Body of pancreas (tissue), 4 donors: Measurements from ENCODE around the gene AGBL3.

Source experiments
- POLR2A ChIP-seq, 3 donors: fragments of 450-650 bp; IDR thresholded peaks; one replicate each; pipeline ENCODE4 v1.6.1; 2016; ENCODE audit warnings: antibody characterized with exemption in 3 of 3, mild to moderate bottlenecking in 2 of 3
- TF ChIP-seq, protein P1 (sequence below), 7 experiments: fragments of 450-650 bp in 4 of 7; fragments of 200-600 bp in 3 of 7; sonication (generic) in 3 of 7; IDR thresholded peaks; one replicate each; pipeline ENCODE4 v1.5.1; 2016 to 2019; ENCODE audit warnings: antibody characterized with exemption in 7 of 7

DNA sequence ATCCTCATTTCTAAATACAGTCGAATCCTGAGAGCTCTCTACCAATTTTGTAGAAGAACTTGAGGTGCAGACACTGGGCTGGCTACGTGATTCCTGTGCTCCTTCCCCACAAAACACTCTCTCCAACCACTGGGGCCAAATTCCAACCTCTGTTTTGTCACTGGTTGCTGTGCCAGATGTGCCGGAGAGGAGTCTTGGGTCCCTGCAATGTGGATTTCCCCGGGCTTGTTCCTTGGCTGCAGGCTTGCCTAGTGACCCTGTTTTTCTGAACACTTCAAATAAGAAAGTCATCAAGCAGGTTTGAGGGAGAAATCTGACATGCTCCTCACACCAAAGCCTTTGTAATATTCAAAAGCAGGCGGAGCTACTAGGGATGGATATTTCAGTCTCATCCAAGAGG lies 44.4 kb upstream of the AGBL3 start:
- no peak for TF ChIP-seq POLR2A (IDR thresholded peaks at IDR 0.05)
- TF ChIP-seq, protein P1, sequence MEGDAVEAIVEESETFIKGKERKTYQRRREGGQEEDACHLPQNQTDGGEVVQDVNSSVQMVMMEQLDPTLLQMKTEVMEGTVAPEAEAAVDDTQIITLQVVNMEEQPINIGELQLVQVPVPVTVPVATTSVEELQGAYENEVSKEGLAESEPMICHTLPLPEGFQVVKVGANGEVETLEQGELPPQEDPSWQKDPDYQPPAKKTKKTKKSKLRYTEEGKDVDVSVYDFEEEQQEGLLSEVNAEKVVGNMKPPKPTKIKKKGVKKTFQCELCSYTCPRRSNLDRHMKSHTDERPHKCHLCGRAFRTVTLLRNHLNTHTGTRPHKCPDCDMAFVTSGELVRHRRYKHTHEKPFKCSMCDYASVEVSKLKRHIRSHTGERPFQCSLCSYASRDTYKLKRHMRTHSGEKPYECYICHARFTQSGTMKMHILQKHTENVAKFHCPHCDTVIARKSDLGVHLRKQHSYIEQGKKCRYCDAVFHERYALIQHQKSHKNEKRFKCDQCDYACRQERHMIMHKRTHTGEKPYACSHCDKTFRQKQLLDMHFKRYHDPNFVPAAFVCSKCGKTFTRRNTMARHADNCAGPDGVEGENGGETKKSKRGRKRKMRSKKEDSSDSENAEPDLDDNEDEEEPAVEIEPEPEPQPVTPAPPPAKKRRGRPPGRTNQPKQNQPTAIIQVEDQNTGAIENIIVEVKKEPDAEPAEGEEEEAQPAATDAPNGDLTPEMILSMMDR (IDR thresholded peaks at IDR 0.05) = no peak
